BLaER1 treated with 17β-estradiol and CSF1 and Interleukin-3, amounts not matched to agents 10 nM and 100 nM (cell line): ENCODE measurements around the gene AGO4.
A peak's percentile ranks its signal among the peaks of the same experiment; 100 is the strongest.

Experiments used
- H3K27ac ChIP-seq, 11 experiments: shearing (Covaris generic); formaldehyde crosslinking; 2 replicates each; pipeline ENCODE4 v1.8.1; 2022
- H3K27me3 ChIP-seq, 11 experiments: shearing (Covaris generic); formaldehyde crosslinking; 2 replicates each; pipeline ENCODE4 v1.8.1; 2022
- H3K36me3 ChIP-seq, 11 experiments: shearing (Covaris generic); formaldehyde crosslinking; 2 replicates each; pipeline ENCODE4 v1.8.1; 2022
- H3K4me1 ChIP-seq, 10 experiments: shearing (Covaris generic); formaldehyde crosslinking; 2 replicates each; pipeline ENCODE4 v1.8.1; 2022
- H3K4me2 ChIP-seq, 11 experiments: shearing (Covaris generic); formaldehyde crosslinking; 2 replicates each; pipeline ENCODE4 v1.8.1; 2022
- H3K4me3 ChIP-seq, 10 experiments: shearing (Covaris generic); formaldehyde crosslinking; 2 replicates each; pipeline ENCODE4 v1.8.1; 2022
- H3K9ac ChIP-seq, 11 experiments: shearing (Covaris generic); formaldehyde crosslinking; 2 replicates each; pipeline ENCODE4 v1.8.1; 2022
- H3K9me3 ChIP-seq, 11 experiments: shearing (Covaris generic); formaldehyde crosslinking; replicated peaks in 1 of 11; 2 replicates each; pipeline ENCODE4 v1.8.1; 2022
- H4K20me1 ChIP-seq, 11 experiments: shearing (Covaris generic); formaldehyde crosslinking; 2 replicates each; pipeline ENCODE4 v1.8.1; 2022
- Cebpa-rat ChIP-seq, 11 experiments: shearing (Covaris generic); IDR thresholded peaks; 2 replicates each; pipeline ENCODE4 v1.8.1; 2022

AGO4 gene

DNA sequence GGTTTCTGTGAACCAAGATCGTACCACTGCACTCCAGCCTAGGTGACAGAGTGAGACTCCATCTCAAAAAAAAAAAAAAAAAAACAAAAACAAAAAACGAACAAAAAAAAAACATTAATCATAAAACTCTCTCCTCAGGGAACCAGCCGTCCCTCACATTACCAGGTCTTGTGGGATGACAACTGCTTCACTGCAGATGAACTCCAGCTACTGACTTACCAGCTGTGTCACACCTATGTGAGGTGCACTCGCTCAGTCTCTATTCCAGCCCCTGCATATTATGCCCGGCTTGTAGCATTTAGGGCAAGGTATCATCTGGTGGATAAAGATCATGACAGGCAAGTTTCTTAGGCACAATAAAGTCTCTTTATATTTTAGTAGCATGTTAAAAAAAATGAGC lies 42.9 kb downstream of the AGO4 start:
- Histone ChIP-seq H3K9ac (no peak overlapping the region), H4K20me1 (peaks cover 0 to 35% (median 0%) of the 10 kb centered on the region in 11 experiments; a peak in 3 of 22 replicates), H3K4me3 (no peak overlapping the region), H3K4me1 (peaks cover 0 to 30% (median 9%) of the 10 kb centered on the region in 10 experiments; a peak in 13 of 20 replicates), H3K4me2 (no peak overlapping the region), H3K27me3 (no peaks in the 10 kb centered on the region), H3K9me3 (no peaks in the 10 kb centered on the region), H3K27ac (no peak overlapping the region), H3K36me3 (peaks cover 67 to 98% (median 81%) of the 10 kb centered on the region in 11 experiments)
- TF ChIP-seq Cebpa-rat (IDR thresholded peaks at IDR 0.05), result no peak

DNA sequence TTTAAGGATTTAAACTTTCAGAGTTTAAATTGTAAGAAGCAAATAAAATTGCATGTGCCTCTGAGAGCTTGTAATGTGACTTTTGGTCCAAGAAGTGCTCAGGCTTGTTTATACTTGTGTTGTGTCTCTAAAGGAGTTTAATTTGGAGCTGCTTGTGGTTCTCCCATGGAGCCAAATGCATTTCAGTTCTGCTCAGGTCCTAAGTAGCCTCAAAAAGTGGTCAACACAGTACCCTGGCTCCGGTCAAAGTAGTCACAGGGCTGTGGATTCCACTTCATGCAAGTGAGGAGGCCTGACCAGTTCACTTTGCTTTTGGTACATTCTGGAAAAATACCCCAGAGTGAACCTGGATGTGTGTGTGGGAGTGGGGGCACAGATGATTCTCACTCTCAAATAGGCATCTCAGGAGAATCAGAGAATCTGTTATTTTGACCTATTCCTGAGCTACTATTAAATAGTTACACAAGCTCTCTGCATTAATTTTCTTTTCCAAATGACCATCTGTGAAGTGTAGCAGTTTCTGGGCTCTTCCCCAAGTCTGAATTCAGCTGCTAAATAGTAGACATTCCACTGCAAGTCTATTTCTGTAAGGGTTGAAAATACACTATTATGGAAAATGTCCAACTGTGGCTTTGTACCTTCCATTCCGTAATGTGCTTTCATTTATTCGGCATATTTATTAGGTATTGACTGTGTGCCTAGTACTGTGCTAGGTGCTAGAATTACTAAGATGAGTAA lies 43.5 kb downstream of the AGO4 start:
- no peak for TF ChIP-seq Cebpa-rat (IDR thresholded peaks at IDR 0.05)
- Histone ChIP-seq H3K9ac (no peak overlapping the region), H3K4me2 (no peak overlapping the region), H3K9me3 (no peaks in the 10 kb centered on the region), H4K20me1 (peaks cover 0 to 35% (median 0%) of the 10 kb centered on the region in 11 experiments; a peak in 3 of 22 replicates), H3K4me3 (no peak overlapping the region), H3K27me3 (no peaks in the 10 kb centered on the region), H3K4me1 (peaks cover 0 to 30% (median 9%) of the 10 kb centered on the region in 10 experiments; a peak in 13 of 20 replicates), H3K36me3 (peaks cover 67 to 98% (median 81%) of the 10 kb centered on the region in 11 experiments), H3K27ac (no peak overlapping the region)

- Histone ChIP-seq H4K20me1 (peaks cover 0 to 40% (median 0%) of the 10 kb centered on the region in 11 experiments; a peak in 3 of 22 replicates), H3K9ac (no peak overlapping the region), H3K4me3 (no peak overlapping the region)
These were observed 44.4 kb downstream of the AGO4 start for GRCh38 chr1:35852241-35852640.

DNA sequence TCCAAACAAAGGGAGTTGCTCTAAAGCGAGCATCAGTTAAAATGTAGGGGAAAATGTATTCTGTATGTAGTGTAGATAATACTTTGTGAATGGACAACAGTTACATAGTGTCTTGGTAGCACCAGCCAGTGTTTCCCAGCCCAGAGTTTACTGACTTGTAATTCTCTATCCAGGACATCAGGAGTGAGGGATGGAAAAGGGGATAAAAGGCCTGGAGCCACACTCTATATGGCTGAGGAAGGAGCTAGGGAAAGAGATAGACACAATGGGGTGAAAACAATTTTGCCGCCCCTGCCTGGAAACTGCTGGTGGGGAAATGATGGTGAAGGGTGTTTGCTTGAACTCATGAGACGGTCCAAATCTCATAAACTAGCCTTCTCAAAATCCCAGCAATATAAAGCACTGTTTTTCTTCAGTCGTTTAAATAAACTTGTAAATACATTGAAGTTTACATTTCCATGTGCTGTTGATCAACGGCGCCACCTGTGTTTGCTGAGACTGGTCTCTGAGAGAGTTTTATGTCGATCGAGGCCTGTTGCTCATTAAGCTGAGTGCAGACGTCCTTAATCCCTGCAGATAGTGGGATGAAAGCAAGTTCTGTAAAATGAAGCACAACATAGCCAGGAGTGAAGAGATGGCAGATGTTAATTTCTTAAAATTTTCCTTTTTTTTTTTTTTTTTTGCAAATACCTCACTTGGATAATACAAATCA lies 47.3 kb downstream of the AGO4 start:
- Histone ChIP-seq H4K20me1 (peaks cover 0 to 32% (median 0%) of the 10 kb centered on the region in 11 experiments; a peak in 3 of 22 replicates), H3K27me3 (no peaks in the 10 kb centered on the region), H3K9ac (no peak overlapping the region), H3K4me1 (peaks cover 0 to 7% (median under 1%) of the 10 kb centered on the region in 10 experiments; a peak in 9 of 20 replicates), H3K27ac (no peak overlapping the region), H3K4me3 (no peak overlapping the region), H3K4me2 (no peak overlapping the region), H3K9me3 (no peaks in the 10 kb centered on the region), H3K36me3 (peaks cover 55 to 83% (median 61%) of the 10 kb centered on the region in 11 experiments)
- no peak for TF ChIP-seq Cebpa-rat (IDR thresholded peaks at IDR 0.05)

More at GRCh38 chr1:35852241-35852640, 44.4 kb downstream of the AGO4 start:
- TF ChIP-seq Cebpa-rat (IDR thresholded peaks at IDR 0.05), result no peak
- H3K27me3 ChIP-seq, result no peaks in the 10 kb centered on the region
- no peaks in the 10 kb centered on the region for H3K9me3 ChIP-seq
- no peak overlapping the region for H3K4me2 ChIP-seq
- H3K27ac ChIP-seq, result no peak overlapping the region
- peaks cover 0 to 23% (median 9%) of the 10 kb centered on the region in 10 experiments; a peak in 13 of 20 replicates for H3K4me1 ChIP-seq
- peaks cover 66 to 89% (median 80%) of the 10 kb centered on the region in 11 experiments for H3K36me3 ChIP-seq

DNA sequence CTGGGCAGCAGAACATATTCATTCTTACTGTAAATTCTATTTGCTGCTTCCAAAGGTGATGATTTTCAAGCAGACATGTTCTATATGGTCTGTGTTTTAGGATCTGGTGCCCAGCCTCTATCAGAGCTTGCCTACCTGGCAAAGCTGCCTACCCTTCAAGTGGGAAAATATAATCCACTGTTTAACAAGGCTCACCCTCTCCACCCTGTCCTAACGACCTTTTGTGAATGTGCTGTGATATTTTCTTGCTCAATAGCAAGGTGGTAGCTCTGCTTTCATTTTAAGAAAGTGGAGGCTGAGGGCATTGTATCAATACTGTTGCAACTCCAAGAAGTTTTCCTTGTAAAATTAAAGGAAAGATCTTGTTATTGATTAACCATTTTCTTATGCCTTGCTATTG lies 49.1 kb downstream of the AGO4 start:
- peaks cover 0 to 24% (median 0%) of the 10 kb centered on the region in 11 experiments; a peak in 3 of 22 replicates for H4K20me1 ChIP-seq
- peaks cover 37 to 64% (median 43%) of the 10 kb centered on the region in 11 experiments for H3K36me3 ChIP-seq
- no peak overlapping the region for H3K4me3 ChIP-seq
- no peaks in the 10 kb centered on the region for H3K9me3 ChIP-seq
- no peaks in the 10 kb centered on the region for H3K27me3 ChIP-seq
- H3K27ac ChIP-seq, result no peak overlapping the region
- no peak for TF ChIP-seq Cebpa-rat (IDR thresholded peaks at IDR 0.05)
- H3K4me2 ChIP-seq, result no peak overlapping the region
- peaks cover 0 to 24% (median 7%) of the 10 kb centered on the region in 10 experiments; a peak in 9 of 20 replicates for H3K4me1 ChIP-seq
- no peak overlapping the region for H3K9ac ChIP-seq

- Histone ChIP-seq H3K4me1 (peaks cover 0 to 32% (median 7%) of the 10 kb centered on the region in 10 experiments; a peak in 9 of 20 replicates), H3K4me3 (no peak overlapping the region), H3K27me3 (no peaks in the 10 kb centered on the region), H3K27ac (no peak overlapping the region), H3K36me3 (peaks cover 28 to 56% (median 34%) of the 10 kb centered on the region in 11 experiments), H3K4me2 (no peak overlapping the region), H3K9me3 (no peaks in the 10 kb centered on the region), H4K20me1 (peaks cover 0 to 16% (median 0%) of the 10 kb centered on the region in 11 experiments; a peak in 3 of 22 replicates), H3K9ac (no peak overlapping the region)
- no peak for TF ChIP-seq Cebpa-rat (IDR thresholded peaks at IDR 0.05)
These were observed 50.0 kb downstream of the AGO4 start for GRCh38 chr1:35857830-35858229.

GRCh38 chr1:35860696-35861095 lies 52.9 kb downstream of the AGO4 start:
- peak overlapping the region in 3 of 11 experiments; percentile 37 to 43 (median 40); a peak in 4 of 22 replicates for H3K9ac ChIP-seq
- no peak for TF ChIP-seq Cebpa-rat (IDR thresholded peaks at IDR 0.05)

GRCh38 chr1:35863136-35863535 lies 55.3 kb downstream of the AGO4 start:
- no peak overlapping the region for H3K9ac ChIP-seq
- no peak for TF ChIP-seq Cebpa-rat (IDR thresholded peaks at IDR 0.05)
- H3K4me2 ChIP-seq, result peak overlapping the region in 4 of 11 experiments; percentile 58 to 87 (median 68); a peak in 5 of 22 replicates
- no peaks in the 10 kb centered on the region for H4K20me1 ChIP-seq
- no peaks in the 10 kb centered on the region for H3K27me3 ChIP-seq
- H3K9me3 ChIP-seq, result no peaks in the 10 kb centered on the region
- H3K27ac ChIP-seq, result 0 out of 22 replicates have a peak overlapping the region, but pooled peaks of 1 of the 11 experiments have one; percentile 52
- H3K4me3 ChIP-seq, result no peak overlapping the region
- H3K36me3 ChIP-seq, result peaks cover 0 to 16% (median 0%) of the 10 kb centered on the region in 11 experiments; a peak in 4 of 22 replicates
- H3K4me1 ChIP-seq, result peaks cover 0 to 82% (median 28%) of the 10 kb centered on the region in 10 experiments; a peak in 13 of 20 replicates

More at GRCh38 chr1:35860696-35861095, 52.9 kb downstream of the AGO4 start:
- no peak overlapping the region for H3K4me3 ChIP-seq
- peaks cover 5 to 30% (median 8%) of the 10 kb centered on the region in 11 experiments; a peak in 21 of 22 replicates for H3K36me3 ChIP-seq
- no peaks in the 10 kb centered on the region for H3K9me3 ChIP-seq
- H3K27me3 ChIP-seq, result no peaks in the 10 kb centered on the region
- peak overlapping the region in 5 of 11 experiments; percentile 44 to 72 (median 61); a peak in 10 of 22 replicates for H3K4me2 ChIP-seq
- H3K4me1 ChIP-seq, result peaks cover 0 to 61% (median 24%) of the 10 kb centered on the region in 10 experiments; a peak in 13 of 20 replicates
- H4K20me1 ChIP-seq, result peaks cover 0 to 9% (median 0%) of the 10 kb centered on the region in 11 experiments; a peak in 3 of 22 replicates
- peak overlapping the region in 5 of 11 experiments; percentile 25 to 70 (median 59); a peak in 9 of 22 replicates for H3K27ac ChIP-seq
